Memory B cell (primary cell): Measurements from ENCODE around the gene DRICH1.
"Not testable (repeated sequence)": the region's sequence is repeated elsewhere in the genome, so short reads cannot be mapped to it uniquely, and the experiment has no call there.

Experiments
- ATAC-seq: fragments of 150-1000 bp; cut with Tn5 transposase; 2 replicates; pipeline ENCODE4 v1.10.0; 2021; ENCODE audit warnings: low read depth, mild to moderate bottlenecking, moderate library complexity
- DNase-seq, 2 donors: peaks; one replicate each; pipeline ENCODE4 v3.0.0; 2022; ENCODE audit warnings: low spot score in 2 of 2
- H3K27ac Mint-ChIP-seq: one replicate; pipeline ENCODE4 v1.8.0; 2022; ENCODE audit warnings: mild to moderate bottlenecking, moderate library complexity, mixed read lengths
- H3K27me3 Mint-ChIP-seq: one replicate; pipeline ENCODE4 v1.8.0; 2022; ENCODE audit warnings: mixed read lengths
- H3K36me3 Mint-ChIP-seq: one replicate; pipeline ENCODE4 v1.8.0; 2022; ENCODE audit warnings: mild to moderate bottlenecking, mixed read lengths
- H3K4me1 Mint-ChIP-seq: one replicate; pipeline ENCODE4 v1.8.0; 2022; ENCODE audit warnings: mixed read lengths
- H3K4me3 Mint-ChIP-seq: one replicate; pipeline ENCODE4 v1.8.0; 2022; ENCODE audit warnings: mild to moderate bottlenecking, moderate library complexity, mixed read lengths
- H3K9me3 Mint-ChIP-seq: one replicate; pipeline ENCODE4 v1.8.0; 2022; ENCODE audit warnings: mixed read lengths

Gene DRICH1

GRCh38 chr22:23670378-23671295 lies 38.5 kb upstream of the DRICH1 start:
- H3K27ac Mint-ChIP-seq: no peak overlapping the region
- H3K27me3 Mint-ChIP-seq: no peaks in the 10 kb centered on the region
- no peak overlapping the region for H3K4me3 Mint-ChIP-seq
- no peak for ATAC-seq
- no peak for DNase-seq
- H3K36me3 Mint-ChIP-seq: peaks cover 7% of the 10 kb centered on the region
- no peaks in the 10 kb centered on the region for H3K9me3 Mint-ChIP-seq
- H3K4me1 Mint-ChIP-seq: no peaks in the 10 kb centered on the region

- H3K27me3 Mint-ChIP-seq, H3K27ac Mint-ChIP-seq, ATAC-seq, H3K9me3 Mint-ChIP-seq, DNase-seq, H3K4me1 Mint-ChIP-seq, H3K4me3 Mint-ChIP-seq: not testable (repeated sequence)
- H3K36me3 Mint-ChIP-seq: peaks cover 32% of the 10 kb centered on the region
Measured at GRCh38 chr22:23660381-23660780, 28.3 kb upstream of the DRICH1 start.

DNA sequence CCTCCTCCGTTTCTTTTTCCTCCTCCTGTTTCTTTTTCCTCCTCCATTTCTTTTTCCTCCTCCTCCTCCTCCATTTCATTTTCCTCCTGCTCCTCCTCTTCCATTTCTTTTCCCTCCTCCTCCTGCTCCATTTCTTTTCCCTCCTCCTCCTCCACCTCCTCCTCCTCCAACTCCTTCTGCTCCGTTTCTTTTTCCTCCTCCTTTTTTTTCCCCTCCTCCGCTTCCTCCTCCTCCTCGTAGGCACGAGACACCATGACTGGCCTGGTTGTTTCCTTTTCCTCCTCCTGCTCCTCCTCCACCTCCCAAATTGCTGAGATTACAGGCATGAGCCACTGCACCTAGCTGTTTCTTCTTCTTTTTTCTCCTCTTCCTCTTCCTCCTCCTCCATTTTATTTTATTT lies 25.6 kb upstream of the DRICH1 start:
- H3K27me3 Mint-ChIP-seq: no peaks in the 10 kb centered on the region
- no peak for DNase-seq
- peaks cover 2% of the 10 kb centered on the region for H3K9me3 Mint-ChIP-seq
- H3K27ac Mint-ChIP-seq: peak overlapping the region; percentile 31
- no peak overlapping the region for H3K4me3 Mint-ChIP-seq
- peaks cover 27% of the 10 kb centered on the region for H3K36me3 Mint-ChIP-seq
- no peak for ATAC-seq
- peaks cover 2% of the 10 kb centered on the region for H3K4me1 Mint-ChIP-seq

DNA sequence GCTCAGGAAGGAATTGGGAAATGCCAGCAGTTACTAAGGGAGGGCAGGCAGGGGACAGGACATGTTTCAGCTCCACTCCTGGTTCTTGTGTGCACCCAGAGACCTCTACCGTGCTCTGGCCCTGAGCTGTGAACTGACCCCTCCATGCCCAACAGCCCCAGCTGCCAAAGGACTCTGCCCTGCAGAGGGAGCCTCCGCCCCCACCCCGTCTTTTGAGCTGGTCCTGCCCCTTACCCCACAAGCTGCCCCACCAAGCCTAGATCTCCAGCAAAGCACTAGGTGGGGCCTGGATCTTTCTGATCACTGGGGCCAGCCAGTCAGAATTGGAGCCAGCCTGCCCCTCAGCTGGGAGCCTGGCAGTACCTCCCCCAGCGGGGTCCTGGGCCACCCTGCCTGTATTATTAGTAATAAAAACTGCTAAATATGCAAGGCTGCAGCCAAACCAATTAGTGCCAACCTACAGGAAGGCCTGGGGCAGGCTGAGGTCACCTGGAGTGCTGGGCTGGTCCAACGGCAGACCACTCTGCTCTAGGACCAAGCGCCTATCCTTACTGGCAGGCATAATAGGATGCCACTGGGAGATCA lies 23.9 kb upstream of the DRICH1 start:
- ATAC-seq: no peak
- DNase-seq: no peak
- no peaks in the 10 kb centered on the region for H3K9me3 Mint-ChIP-seq
- no peak overlapping the region for H3K4me3 Mint-ChIP-seq
- H3K4me1 Mint-ChIP-seq: no peaks in the 10 kb centered on the region
- H3K27me3 Mint-ChIP-seq: no peaks in the 10 kb centered on the region
- peaks cover 22% of the 10 kb centered on the region for H3K36me3 Mint-ChIP-seq
- H3K27ac Mint-ChIP-seq: no peak overlapping the region

GRCh38 chr22:23652711-23653110 lies 20.6 kb upstream of the DRICH1 start:
- peaks cover 12% of the 10 kb centered on the region for H3K36me3 Mint-ChIP-seq
- no peaks in the 10 kb centered on the region for H3K4me1 Mint-ChIP-seq
- H3K4me3 Mint-ChIP-seq: no peak overlapping the region
- ATAC-seq (no peak), DNase-seq (no peak)
- H3K9me3 Mint-ChIP-seq: no peaks in the 10 kb centered on the region
- no peaks in the 10 kb centered on the region for H3K27me3 Mint-ChIP-seq
- H3K27ac Mint-ChIP-seq: no peak overlapping the region

- no peaks in the 10 kb centered on the region for H3K27me3 Mint-ChIP-seq
- DNase-seq (no peak), ATAC-seq (no peak)
- H3K4me3 Mint-ChIP-seq: no peak overlapping the region
- H3K27ac Mint-ChIP-seq: no peak overlapping the region
- H3K4me1 Mint-ChIP-seq: no peaks in the 10 kb centered on the region
- H3K9me3 Mint-ChIP-seq: no peaks in the 10 kb centered on the region
- H3K36me3 Mint-ChIP-seq: peaks cover 8% of the 10 kb centered on the region
Measured at GRCh38 chr22:23652286-23652685, 20.2 kb upstream of the DRICH1 start.

GRCh38 chr22:23651676-23652075 lies 19.6 kb upstream of the DRICH1 start:
- H3K4me3 Mint-ChIP-seq: no peak overlapping the region
- no peak overlapping the region for H3K27ac Mint-ChIP-seq
- H3K27me3 Mint-ChIP-seq: no peaks in the 10 kb centered on the region
- ATAC-seq (no peak), DNase-seq (no peak)
- H3K36me3 Mint-ChIP-seq: peaks cover 8% of the 10 kb centered on the region
- H3K9me3 Mint-ChIP-seq: no peaks in the 10 kb centered on the region
- H3K4me1 Mint-ChIP-seq: no peaks in the 10 kb centered on the region

DNA sequence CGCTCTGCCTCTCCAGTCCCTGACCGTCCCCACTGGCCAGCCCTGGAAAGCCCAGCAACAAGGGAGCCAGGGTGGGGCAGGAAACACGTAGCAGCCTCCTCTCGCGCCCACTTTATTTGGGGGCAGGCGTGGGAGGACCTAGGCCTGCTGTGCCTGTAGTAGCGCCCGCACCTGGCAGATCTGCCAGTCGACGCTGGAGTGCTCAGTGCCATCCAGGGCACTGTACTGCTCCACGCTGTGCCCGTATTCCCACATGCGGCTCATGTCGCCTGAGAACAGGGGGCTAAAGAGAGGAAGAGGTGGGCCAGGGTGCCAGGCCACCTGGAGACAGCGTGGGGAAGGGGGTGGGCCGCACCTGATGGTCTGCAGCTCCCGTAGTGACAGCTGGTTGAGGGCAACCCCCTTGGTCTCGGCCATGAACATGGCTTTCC lies 17.0 kb upstream of the DRICH1 start:
- H3K36me3 Mint-ChIP-seq: peaks cover 6% of the 10 kb centered on the region
- no peak overlapping the region for H3K4me3 Mint-ChIP-seq
- DNase-seq (no peak), ATAC-seq (no peak)
- no peaks in the 10 kb centered on the region for H3K9me3 Mint-ChIP-seq
- H3K27ac Mint-ChIP-seq: no peak overlapping the region
- H3K27me3 Mint-ChIP-seq: no peaks in the 10 kb centered on the region
- no peaks in the 10 kb centered on the region for H3K4me1 Mint-ChIP-seq

- H3K27ac Mint-ChIP-seq, H3K27me3 Mint-ChIP-seq, H3K4me1 Mint-ChIP-seq, H3K9me3 Mint-ChIP-seq, DNase-seq, H3K4me3 Mint-ChIP-seq, ATAC-seq, H3K36me3 Mint-ChIP-seq: not testable (repeated sequence)
Measured at GRCh38 chr22:23646526-23646925, 14.4 kb upstream of the DRICH1 start.

DNA sequence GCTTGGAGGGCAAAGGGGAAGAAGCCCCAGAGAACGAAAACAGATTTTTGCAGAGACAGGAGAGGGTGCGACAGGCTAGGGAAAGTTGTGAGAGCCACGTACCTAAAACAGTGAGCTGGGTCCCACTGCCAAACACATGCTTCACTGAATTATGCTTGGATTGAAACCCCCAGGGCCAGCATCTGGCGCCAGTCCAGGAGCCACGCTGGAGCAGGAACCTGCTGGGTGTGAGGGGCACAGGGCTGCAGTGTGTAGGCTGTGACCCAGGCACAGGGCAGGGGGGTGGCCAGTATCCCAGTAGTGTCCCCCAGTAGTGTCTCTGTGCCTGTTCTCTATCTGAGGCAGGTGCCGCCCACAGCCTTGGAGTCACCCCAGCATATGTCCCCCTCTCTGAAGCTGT lies 8.1 kb upstream of the DRICH1 start:
- DNase-seq, H3K4me1 Mint-ChIP-seq, H3K9me3 Mint-ChIP-seq, H3K4me3 Mint-ChIP-seq, ATAC-seq, H3K27ac Mint-ChIP-seq, H3K27me3 Mint-ChIP-seq: not testable (repeated sequence)
- H3K36me3 Mint-ChIP-seq: peaks cover 17% of the 10 kb centered on the region

DNA sequence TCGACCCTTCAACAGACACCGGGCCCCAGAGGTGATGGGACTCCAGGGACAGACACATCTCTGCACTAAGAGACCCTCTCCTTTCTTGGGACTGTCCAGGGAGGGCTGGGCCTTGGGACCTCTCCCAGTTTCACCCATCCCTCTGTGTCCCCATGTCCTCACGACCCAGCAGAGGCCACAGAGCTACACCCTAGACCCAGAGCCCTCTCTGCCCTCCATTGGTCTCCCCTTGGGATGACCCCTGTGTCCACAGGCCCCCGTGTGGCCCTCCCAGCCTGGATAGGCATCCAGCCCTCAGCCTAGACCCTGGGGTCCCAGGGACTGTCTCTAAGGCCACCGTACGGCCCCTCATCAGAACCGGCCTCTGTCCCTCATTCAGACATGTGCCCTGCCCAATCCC lies 7.5 kb upstream of the DRICH1 start:
- peaks cover 3% of the 10 kb centered on the region for H3K4me1 Mint-ChIP-seq
- H3K27me3 Mint-ChIP-seq: no peaks in the 10 kb centered on the region
- H3K36me3 Mint-ChIP-seq: peaks cover 16% of the 10 kb centered on the region
- no peaks in the 10 kb centered on the region for H3K9me3 Mint-ChIP-seq
- no peak for ATAC-seq
- no peak overlapping the region for H3K4me3 Mint-ChIP-seq
- no peak for DNase-seq
- H3K27ac Mint-ChIP-seq: no peak overlapping the region

GRCh38 chr22:23638611-23639010 lies 6.5 kb upstream of the DRICH1 start:
- Mint-ChIP-seq H3K27me3 (no peaks in the 10 kb centered on the region), H3K27ac (no peak overlapping the region), H3K4me3 (no peak overlapping the region), H3K4me1 (peaks cover 3% of the 10 kb centered on the region), H3K9me3 (no peaks in the 10 kb centered on the region), H3K36me3 (peaks cover 17% of the 10 kb centered on the region)
- ATAC-seq (no peak), DNase-seq (no peak)

- not testable (repeated sequence) for H3K9me3 Mint-ChIP-seq, H3K27ac Mint-ChIP-seq, H3K4me1 Mint-ChIP-seq, ATAC-seq, H3K4me3 Mint-ChIP-seq, DNase-seq, H3K27me3 Mint-ChIP-seq
- peaks cover 15% of the 10 kb centered on the region for H3K36me3 Mint-ChIP-seq
Measured at GRCh38 chr22:23635291-23635690, 3.2 kb upstream of the DRICH1 start.

DNA sequence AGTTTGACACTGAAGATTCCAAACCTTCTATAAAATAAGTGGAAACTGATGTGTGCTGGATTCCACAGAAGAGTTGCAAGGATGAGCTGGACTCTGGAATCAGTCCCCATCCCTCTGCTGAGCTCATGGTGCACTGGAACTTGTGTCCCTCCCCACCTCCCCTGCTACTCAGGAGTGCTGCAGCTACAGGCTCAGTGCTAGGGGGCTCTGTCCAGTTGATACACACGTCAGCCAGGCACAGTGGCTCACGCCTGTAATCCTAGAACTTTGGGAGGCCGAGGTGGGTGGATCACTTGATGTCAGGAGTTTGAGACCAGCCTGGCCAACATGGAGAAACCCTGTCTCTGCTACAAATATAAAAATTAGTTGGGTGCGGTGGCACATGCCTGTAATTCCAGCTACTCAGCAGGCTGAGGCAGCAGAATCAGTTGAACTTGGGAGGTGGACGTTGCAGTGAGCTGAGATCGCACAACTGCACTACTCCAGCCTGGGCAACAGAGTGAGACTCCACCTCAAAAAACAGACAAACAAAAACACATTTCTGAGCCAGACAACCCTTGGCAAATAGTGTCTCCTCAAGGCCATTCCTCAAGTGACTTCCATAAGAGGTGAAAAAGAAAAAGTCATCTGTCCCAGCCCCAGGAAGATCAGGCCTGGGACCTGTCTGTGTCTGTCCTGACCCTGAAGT lies 3.9 kb downstream of the DRICH1 start:
- H3K9me3 Mint-ChIP-seq, DNase-seq, H3K27me3 Mint-ChIP-seq, H3K36me3 Mint-ChIP-seq, ATAC-seq, H3K4me3 Mint-ChIP-seq, H3K27ac Mint-ChIP-seq, H3K4me1 Mint-ChIP-seq: not testable (repeated sequence)
